ENCODE results near the gene SH2D3C. TPM values are rescaled to one million over a fixed set of nuclear protein-coding genes. Genes with fewer than 3 reads are reported as not detected.
A peak's percentile ranks its signal among the peaks of the same experiment; 100 is the strongest.
"Not testable (repeated sequence)": the region's sequence is repeated elsewhere in the genome, so short reads cannot be mapped to it uniquely, and the experiment has no call there.

The SH2D3C gene
- total and polyA plus RNA-seq, 9 of the 15 experiments (the other 6 are each of a cell fraction or from before 2014, with no cell fraction given) = 0.03 to 1.2 (median 0.22) TPM; not detected in 1

DNA sequence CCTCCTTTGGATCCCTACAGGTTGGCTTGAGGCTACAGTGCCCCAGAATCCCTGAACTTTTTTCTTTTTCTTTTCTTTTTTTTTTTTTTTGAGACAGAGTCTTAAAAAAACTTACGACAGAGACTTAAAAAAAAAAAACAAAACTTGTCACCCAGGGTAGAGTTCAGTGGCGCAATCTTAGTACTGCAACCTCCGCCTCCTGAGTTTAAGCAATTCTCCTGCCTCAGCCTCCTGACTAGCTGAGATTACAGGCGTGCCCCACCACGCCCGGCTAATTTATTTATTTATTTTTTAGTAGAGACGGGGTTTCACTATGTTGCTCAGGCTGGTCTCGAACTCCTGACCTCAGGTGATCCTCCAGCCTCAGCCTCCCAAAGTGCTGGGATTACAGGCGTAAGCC lies 2.4 kb upstream of the SH2D3C start:
- H3K27ac ChIP-seq (ENCODE audit: extremely low read depth, low read depth, low read length); FAIRE-seq; CTCF ChIA-PET (ENCODE audit: low intra/inter-chr PET ratio); DNase-seq (ENCODE audit: extremely low read depth in 1 of 4, low spot score in 3 of 4); BruUV-seq (replicated peaks); intact Hi-C loops (cut with micrococcal nuclease); H3K4me3 ChIP-seq; ATAC-seq; H3K9me3 ChIP-seq (replicated peaks; ENCODE audit: control insufficient read depth, insufficient read depth, low read depth, low read length); H3K79me2 ChIP-seq (ENCODE audit: control insufficient read depth, insufficient read depth, low read length); H2AFZ ChIP-seq (ENCODE audit: low read depth, low read length); H3K27me3 ChIP-seq (ENCODE audit: control insufficient read depth in 2 of 2, insufficient read depth in 2 of 2, low read length in 2 of 2); H4K20me1 ChIP-seq (replicated peaks; ENCODE audit: control insufficient read depth, insufficient read depth, low read length); H3K9me1 ChIP-seq (ENCODE audit: control insufficient read depth, insufficient read depth, low read length); H3K4me2 ChIP-seq (ENCODE audit: insufficient read depth, low read length); H3K36me3 ChIP-seq (ENCODE audit: control insufficient read depth, insufficient read depth, low read length): not testable (repeated sequence)
- WGBS (ENCODE audit: insufficient coverage, low coverage, missing lambda C conversion rate) = 40% methylated on average over 8 of the region's 9 CpGs
- in situ Hi-C loops (cut with MboI) = loop anchor here (5.0 kb wide), 1 partner anchor 44 kb away; the partner anchor contains the start of gene TOR2A
- H3K4me1 ChIP-seq (replicated peaks in 1 of 2; ENCODE audit: control insufficient read depth in 2 of 2, insufficient read depth in 2 of 2, low read length in 2 of 2) = peaks cover 24 to 59% of the 10 kb centered on the region in 2 experiments
- peak overlapping the region in 1 of 2 experiments; percentile 60; a peak in 1 of 4 replicates for H3K9ac ChIP-seq (ENCODE audit: insufficient read depth in 1 of 2, low read depth in 2 of 2, low read length in 2 of 2)
- TF ChIP-seq ZNF384 (IDR thresholded peaks at IDR 0.05; ENCODE audit: low read depth, low read length) = peak; percentile 8; the same call in 1 of the 2 replicates
- POLR2A ChIA-PET = interaction anchor here (0.7 to 1.8 kb wide), 4 partner anchors 10 to 138 kb away, joined by 3 to 7 read pairs (median 4); no protein-coding TSS in a partner anchor

DNA sequence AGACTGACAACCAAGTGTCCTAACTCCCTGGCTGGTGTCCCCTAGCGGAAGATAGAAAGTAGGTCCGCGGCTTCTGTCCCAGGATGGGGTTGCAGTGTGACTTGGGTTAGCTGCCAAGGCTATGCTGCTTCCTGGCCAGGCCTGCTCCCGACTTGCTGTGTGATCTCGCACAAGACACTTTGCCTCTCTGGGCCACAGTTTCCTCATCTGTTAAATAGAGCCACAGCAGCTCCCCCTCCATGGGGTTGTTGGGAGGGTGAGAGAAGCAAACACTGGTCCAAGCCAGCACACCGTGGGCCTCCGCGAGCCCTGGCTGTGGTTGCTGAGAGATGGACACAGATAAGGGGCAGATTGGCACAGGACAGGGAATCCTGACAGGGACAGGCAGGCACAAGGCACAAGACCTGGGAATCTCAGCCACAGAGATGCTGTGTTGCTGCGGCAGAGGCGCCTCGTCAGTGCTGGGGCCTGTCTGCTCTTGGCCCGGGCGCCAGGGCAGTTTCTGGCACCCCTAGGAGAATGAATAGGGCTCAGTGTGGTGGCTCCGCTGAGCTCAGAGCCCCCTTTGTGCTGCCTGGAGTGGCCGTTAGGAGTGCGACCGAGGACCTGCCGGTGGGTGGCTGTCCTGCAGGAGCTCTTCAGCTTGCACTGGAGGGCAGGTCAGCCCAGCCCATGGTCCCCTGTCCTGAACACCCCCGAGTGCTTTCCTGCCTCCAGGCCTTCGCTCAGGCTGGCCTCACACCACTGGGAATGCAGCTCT lies 1.8 kb upstream of the SH2D3C start:
- no TSS peak for BruUV-seq (replicated peaks)
- in situ Hi-C loops (cut with MboI) = loop anchor here (5.0 kb wide), 1 partner anchor 43 kb away; the partner anchor contains the start of gene TOR2A
- FAIRE-seq (no peak), ATAC-seq (no peak), DNase-seq (ENCODE audit: extremely low read depth in 1 of 4, low spot score in 3 of 4) (no peak)
- H3K4me2 ChIP-seq (ENCODE audit: insufficient read depth, low read length) = no peak overlapping the region
- no peaks in the 10 kb centered on the region for H3K9me3 ChIP-seq (replicated peaks; ENCODE audit: control insufficient read depth, insufficient read depth, low read depth, low read length)
- H3K79me2 ChIP-seq (ENCODE audit: control insufficient read depth, insufficient read depth, low read length) = no peaks in the 10 kb centered on the region
- no peak overlapping the region for H2AFZ ChIP-seq (ENCODE audit: low read depth, low read length)
- no peaks in the 10 kb centered on the region for H3K36me3 ChIP-seq (ENCODE audit: control insufficient read depth, insufficient read depth, low read length)
- H3K27me3 ChIP-seq (ENCODE audit: control insufficient read depth in 2 of 2, insufficient read depth in 2 of 2, low read length in 2 of 2) = no peaks in the 10 kb centered on the region
- H4K20me1 ChIP-seq (replicated peaks; ENCODE audit: control insufficient read depth, insufficient read depth, low read length) = no peaks in the 10 kb centered on the region
- peaks cover 24 to 55% of the 10 kb centered on the region in 2 experiments for H3K4me1 ChIP-seq (replicated peaks in 1 of 2; ENCODE audit: control insufficient read depth in 2 of 2, insufficient read depth in 2 of 2, low read length in 2 of 2)
- POLR2A ChIA-PET = interaction anchor here (0.7 to 1.8 kb wide), 4 partner anchors 9 to 139 kb away, joined by 3 to 7 read pairs (median 4); no protein-coding TSS in a partner anchor
- intact Hi-C loops (cut with micrococcal nuclease) = no loop called here
- H3K4me3 ChIP-seq = no peak overlapping the region
- peak overlapping the region in 1 of 2 experiments; percentile 60; a peak in 1 of 4 replicates for H3K9ac ChIP-seq (ENCODE audit: insufficient read depth in 1 of 2, low read depth in 2 of 2, low read length in 2 of 2)
- H3K9me1 ChIP-seq (ENCODE audit: control insufficient read depth, insufficient read depth, low read length) = no peaks in the 10 kb centered on the region
- CTCF ChIA-PET (ENCODE audit: low intra/inter-chr PET ratio) = no interaction called here
- no peak overlapping the region for H3K27ac ChIP-seq (ENCODE audit: extremely low read depth, low read depth, low read length)
- 68% methylated on average over 20 of the region's 20 CpGs for WGBS (ENCODE audit: insufficient coverage, low coverage, missing lambda C conversion rate)
- TF ChIP-seq RBM25 (IDR thresholded peaks at IDR 0.05; ENCODE audit: low read depth, low read length, severe bottlenecking) (peak; percentile 83), KDM1A (IDR thresholded peaks at IDR 0.05) (peak; percentile 51 to 55), KLF16 (IDR thresholded peaks at IDR 0.05) (no peak), HDAC2 (IDR thresholded peaks at IDR 0.05) (peak; percentile 48; the same call in 1 of the 2 replicates), PTBP1 (IDR thresholded peaks at IDR 0.05; ENCODE audit: low read depth, low read length) (0 out of 2 replicates have a peak, but pooled peaks have one; percentile 22), RCOR1 (IDR thresholded peaks at IDR 0.05; ENCODE audit: borderline replicate concordance in 1 of 2, low read depth in 2 of 2, low read length in 2 of 2) (0 out of 4 replicates have a peak, but pooled peaks of 1 of the 2 experiments have one; percentile 38), ATF1 (CRISPR knock-in tag; IDR thresholded peaks at IDR 0.05) (no peak), ATF1 (tag; IDR thresholded peaks at IDR 0.05) (no peak), SMARCA5 (IDR thresholded peaks at IDR 0.05) (peak; percentile 37; the same call in 1 of the 2 replicates), CBX1 (IDR thresholded peaks at IDR 0.05; ENCODE audit: low read depth) (0 out of 2 replicates have a peak, but pooled peaks have one; percentile 26), GATA2 (CRISPR knock-in tag; IDR thresholded peaks at IDR 0.05) (0 out of 2 replicates have a peak, but pooled peaks have one; percentile 17), ZFP36 (IDR thresholded peaks at IDR 0.05; ENCODE audit: low read depth, low read length, partially characterized antibody) (peak; percentile 78), BCOR (IDR thresholded peaks at IDR 0.05) (peak; percentile 85)
- TF ChIP-seq, protein P1, sequence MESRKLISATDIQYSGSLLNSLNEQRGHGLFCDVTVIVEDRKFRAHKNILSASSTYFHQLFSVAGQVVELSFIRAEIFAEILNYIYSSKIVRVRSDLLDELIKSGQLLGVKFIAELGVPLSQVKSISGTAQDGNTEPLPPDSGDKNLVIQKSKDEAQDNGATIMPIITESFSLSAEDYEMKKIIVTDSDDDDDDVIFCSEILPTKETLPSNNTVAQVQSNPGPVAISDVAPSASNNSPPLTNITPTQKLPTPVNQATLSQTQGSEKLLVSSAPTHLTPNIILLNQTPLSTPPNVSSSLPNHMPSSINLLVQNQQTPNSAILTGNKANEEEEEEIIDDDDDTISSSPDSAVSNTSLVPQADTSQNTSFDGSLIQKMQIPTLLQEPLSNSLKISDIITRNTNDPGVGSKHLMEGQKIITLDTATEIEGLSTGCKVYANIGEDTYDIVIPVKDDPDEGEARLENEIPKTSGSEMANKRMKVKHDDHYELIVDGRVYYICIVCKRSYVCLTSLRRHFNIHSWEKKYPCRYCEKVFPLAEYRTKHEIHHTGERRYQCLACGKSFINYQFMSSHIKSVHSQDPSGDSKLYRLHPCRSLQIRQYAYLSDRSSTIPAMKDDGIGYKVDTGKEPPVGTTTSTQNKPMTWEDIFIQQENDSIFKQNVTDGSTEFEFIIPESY (CRISPR knock-in tag; IDR thresholded peaks at IDR 0.05) = peak; percentile 53

Measured in K562 (cell line).